GM19099 (cell line): ENCODE measurements around the gene ZNF200.

Experiments used
- POLR2A ChIP-seq: IDR thresholded peaks from 3 replicates; pipeline ENCODE4 v1.6.1; 2011; ENCODE audit warnings: low read depth; ENCODE audit not compliant: insufficient read length; ENCODE audit errors: extremely low read depth

Gene ZNF200

GRCh38 chr16:3189869-3190268 is 45.1 kb downstream of the ZNF200 start:
- TF ChIP-seq POLR2A, result no peak

DNA sequence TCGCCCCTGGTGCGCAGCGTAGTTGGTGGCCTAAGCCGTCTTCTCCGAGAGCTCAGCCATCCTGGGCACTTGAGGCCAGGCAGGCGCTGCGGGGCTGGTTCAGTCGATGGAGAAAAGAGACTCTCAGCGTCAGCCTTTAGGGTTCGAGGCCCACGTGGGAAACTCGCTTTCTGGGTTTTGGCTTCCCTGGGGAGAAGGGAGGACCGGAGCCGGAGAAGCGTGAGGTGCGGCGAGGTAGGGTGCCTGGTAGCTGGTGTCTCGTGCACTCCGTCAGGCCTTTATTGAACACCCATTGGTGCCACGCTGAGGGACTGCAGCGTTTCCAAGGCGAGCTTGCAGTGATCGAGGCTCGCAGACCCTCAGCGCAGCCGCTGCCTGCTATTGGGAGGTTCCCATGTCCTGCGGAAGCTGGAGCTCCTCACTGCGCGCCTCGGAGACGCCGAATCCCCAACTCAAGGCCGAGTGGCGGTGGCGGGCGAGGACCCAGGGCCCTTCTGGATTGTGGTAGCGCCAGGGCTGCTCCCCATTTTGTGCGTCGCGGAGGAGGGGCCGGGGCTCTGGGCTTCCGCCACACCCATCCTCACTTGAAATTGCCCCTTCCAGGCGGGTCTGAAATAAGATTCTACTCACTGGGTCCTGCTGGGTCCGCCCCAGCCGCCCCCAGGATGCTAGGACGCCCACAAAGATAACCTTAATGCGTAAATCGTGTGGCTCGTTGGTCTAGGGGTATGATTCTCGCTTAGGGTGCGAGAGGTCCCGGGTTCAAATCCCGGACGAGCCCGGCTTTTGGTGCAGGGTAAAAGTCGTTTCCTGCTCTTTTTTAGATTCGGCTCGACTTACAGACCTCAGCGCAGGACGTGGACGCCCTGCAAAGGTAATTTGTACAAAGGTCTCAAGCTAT is 45.8 kb downstream of the ZNF200 start:
- TF ChIP-seq POLR2A, result no peak

GRCh38 chr16:3188675-3188924 is 46.4 kb downstream of the ZNF200 start:
- no peak for TF ChIP-seq POLR2A

- no peak for TF ChIP-seq POLR2A
These were observed 46.9 kb downstream of the ZNF200 start, which contains the start of gene OR1F1 for GRCh38 chr16:3187798-3188674. Gene OR1F1, plus strand, starts transcription at chr16:3188204.

- no peak for TF ChIP-seq POLR2A
These were observed 47.8 kb downstream of the ZNF200 start for GRCh38 chr16:3186946-3187690.

DNA sequence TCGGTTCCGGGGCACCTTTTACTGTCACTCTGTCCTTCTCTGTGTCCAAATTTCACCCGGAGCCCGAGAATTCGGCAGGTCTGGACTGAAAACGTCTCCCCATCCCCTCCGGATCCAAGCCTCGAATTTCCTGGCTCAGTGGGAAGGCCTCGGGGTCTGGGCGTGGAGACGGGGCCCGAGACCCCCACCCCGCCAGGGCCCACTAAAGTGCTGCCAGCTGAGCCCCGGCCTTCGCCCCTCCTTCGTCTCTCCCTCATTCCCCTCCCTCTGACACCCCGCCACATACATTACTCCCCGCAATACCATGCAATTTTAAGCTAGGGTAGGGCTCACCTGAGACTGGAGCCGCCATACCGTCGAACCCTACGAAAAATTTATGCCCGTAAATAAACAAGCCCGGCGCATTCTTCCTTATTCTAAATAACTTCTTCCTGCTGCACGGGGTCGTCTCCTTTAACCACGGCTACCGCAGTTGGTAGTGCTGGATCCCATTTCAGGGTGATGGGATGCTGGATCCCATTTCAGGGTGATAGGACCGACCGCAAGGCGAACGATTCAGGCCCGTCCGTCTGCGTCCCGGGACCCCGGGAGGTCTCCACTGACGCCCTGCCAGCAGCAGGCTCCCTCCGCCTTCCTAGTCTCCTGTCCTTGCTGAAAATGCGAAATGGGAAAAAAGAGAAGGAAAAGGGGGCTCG is 51.4 kb downstream of the ZNF200 start:
- TF ChIP-seq POLR2A, result no peak

DNA sequence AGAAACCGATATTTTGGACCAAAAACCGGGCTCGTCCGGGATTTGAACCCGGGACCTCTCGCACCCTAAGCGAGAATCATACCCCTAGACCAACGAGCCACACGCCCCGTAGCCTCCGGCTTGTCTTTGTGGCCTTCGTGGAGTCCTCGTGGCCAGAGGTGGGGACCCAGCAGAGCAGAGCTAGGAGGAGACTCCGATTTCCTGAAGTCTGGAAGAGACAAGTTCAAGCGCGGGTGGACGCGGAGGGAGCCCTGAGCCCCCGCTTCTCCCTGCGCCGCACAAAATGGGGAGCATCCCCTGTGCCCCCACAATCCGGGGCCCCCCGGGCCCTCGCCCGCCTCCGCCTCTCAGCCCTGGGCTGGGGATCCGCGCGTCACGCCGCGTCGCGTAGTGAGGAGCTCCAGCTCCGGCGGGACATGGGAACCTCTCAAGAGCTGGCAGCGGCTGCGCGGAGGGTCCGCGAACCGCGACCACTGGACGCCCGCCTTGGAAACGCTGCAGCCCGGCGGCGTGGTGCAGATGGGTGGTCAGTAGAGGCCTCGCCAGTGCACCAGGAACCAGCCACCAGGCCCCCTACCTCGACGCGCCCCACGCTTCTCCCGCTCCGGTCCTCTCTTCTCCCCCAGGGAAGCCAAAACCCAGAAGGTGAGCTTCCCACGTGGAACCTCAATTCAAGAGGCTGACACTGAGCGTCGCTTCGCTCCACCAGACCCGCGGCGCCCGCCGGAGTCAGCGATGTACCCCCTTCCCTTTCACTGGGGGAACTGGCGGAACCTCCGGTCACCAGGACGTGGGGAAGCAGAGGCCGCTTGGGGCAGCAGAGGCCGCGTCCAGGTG is 52.1 kb downstream of the ZNF200 start:
- no peak for TF ChIP-seq POLR2A

DNA sequence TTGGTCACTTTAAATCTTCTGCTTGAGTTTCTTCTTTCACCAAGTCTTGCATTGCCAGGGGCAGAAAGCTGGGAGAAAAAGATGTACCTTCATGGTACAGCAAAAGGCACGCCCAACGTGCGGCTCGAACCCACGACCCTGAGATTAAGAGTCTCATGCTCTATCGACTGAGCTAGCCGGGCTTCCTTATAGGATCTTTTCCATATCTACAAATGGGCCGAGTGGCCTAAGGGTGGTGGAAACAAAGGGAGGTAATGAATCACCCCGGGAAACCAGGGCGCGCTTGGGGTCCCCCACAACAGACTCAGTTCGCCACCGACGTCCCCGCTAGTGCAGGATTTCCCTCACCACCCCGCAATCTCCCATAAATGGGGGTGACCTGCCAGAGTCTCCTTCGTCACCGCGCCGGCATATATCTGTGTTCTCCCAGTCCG is 54.5 kb downstream of the ZNF200 start:
- no peak for TF ChIP-seq POLR2A

DNA sequence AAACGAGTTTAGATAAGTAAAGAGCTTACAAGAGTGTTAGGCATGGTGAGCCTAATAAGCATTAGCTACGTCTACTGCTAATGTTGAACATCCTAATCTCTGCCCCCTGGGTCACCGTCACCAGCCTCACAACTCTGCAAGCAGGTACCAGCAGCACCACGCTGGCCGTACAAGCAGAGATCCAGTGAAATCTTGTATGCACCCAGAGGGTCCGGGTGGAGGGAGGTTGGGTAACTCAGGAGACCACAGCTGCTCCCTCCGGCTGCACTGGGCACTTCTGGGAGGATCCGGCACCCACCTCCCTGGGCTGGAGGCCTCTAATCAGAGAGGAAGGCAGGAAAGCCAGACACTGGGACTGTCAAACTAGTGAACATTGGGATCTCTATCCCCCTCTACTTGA is 55.3 kb downstream of the ZNF200 start:
- no peak for TF ChIP-seq POLR2A

GRCh38 chr16:3175157-3176093 is 59.5 kb downstream of the ZNF200 start:
- no peak for TF ChIP-seq POLR2A

GRCh38 chr16:3174618-3175148 is 60.3 kb downstream of the ZNF200 start:
- TF ChIP-seq POLR2A, result no peak

- TF ChIP-seq POLR2A, result no peak
These were observed 60.9 kb downstream of the ZNF200 start for GRCh38 chr16:3173892-3174617.
